Mucosa of descending colon (tissue), 3 donors: Measurements from ENCODE around the gene LATS2. TPM values are rescaled to one million over a fixed set of nuclear protein-coding genes. Genes with fewer than 3 reads are reported as not detected.
"Not testable (repeated sequence)": the region's sequence is repeated elsewhere in the genome, so short reads cannot be mapped to it uniquely, and the experiment has no call there.

Source experiments
- ATAC-seq: fragments of 200-7000 bp; cut with Tn5 transposase; one replicate; pipeline ENCODE4 v1.9.1; 2020; ENCODE audit warnings: mild to moderate bottlenecking, moderate library complexity
- DNase-seq, 3 donors: peaks; one replicate each; pipeline ENCODE4 v3.0.0-alpha.2; 2020
- H3K36me3 ChIP-seq: fragments of 200-600 bp; one replicate; pipeline ENCODE4 v1.8.0; 2021; ENCODE audit warnings: low read depth, mild to moderate bottlenecking
- H3K4me1 ChIP-seq: fragments of 200-600 bp; one replicate; pipeline ENCODE4 v1.8.0; 2021; ENCODE audit warnings: low read depth, mild to moderate bottlenecking
- H3K4me3 ChIP-seq: fragments of 200-600 bp; one replicate; pipeline ENCODE4 v1.8.0; 2021; ENCODE audit warnings: mild to moderate bottlenecking
- H3K9me3 ChIP-seq: fragments of 200-600 bp; one replicate; pipeline ENCODE4 v1.8.0; 2021; ENCODE audit warnings: mild to moderate bottlenecking
- intact Hi-C, 2 donors: fragments of 100-400 bp; cut with DNase I in 1 of 2; cut with micrococcal nuclease in 1 of 2; formaldehyde crosslinking; loops; one replicate each; pipeline versions ENCODE4 v1.11.0 to v1.11.1; 2022; cut with DNase I, micrococcal nuclease
- total RNA-seq, 3 donors: library from RNA; stranded (reverse); fragmentation: NEBNext Ultra II Directional in 2 of 3; extraction: Animal tissue kit (Norgen Biotek cat#: 25700) in 2 of 3; gene quantifications; one replicate each; pipeline versions ENCODE4 v1.2.1 to v1.2.4, GENCODE V29; 2021 to 2023
- TF ChIP-seq, protein P1 (sequence below): fragments of 200-600 bp; IDR thresholded peaks from one replicate; pipeline ENCODE4 v1.8.0; 2022; ENCODE audit warnings: antibody characterized with exemption, mild to moderate bottlenecking
- donor health status: DM: no; HTN: no; CAD: no; lungs with moderate emphysema.
- donor health status: DM: no; HTN: no; CAD: no.
- donor health status: DM: no; HTN: yes; CAD: no.

Gene LATS2
- total RNA-seq, 3 donors from 2014 or later, result 9.1 to 25.9 (median 10.3) TPM

DNA sequence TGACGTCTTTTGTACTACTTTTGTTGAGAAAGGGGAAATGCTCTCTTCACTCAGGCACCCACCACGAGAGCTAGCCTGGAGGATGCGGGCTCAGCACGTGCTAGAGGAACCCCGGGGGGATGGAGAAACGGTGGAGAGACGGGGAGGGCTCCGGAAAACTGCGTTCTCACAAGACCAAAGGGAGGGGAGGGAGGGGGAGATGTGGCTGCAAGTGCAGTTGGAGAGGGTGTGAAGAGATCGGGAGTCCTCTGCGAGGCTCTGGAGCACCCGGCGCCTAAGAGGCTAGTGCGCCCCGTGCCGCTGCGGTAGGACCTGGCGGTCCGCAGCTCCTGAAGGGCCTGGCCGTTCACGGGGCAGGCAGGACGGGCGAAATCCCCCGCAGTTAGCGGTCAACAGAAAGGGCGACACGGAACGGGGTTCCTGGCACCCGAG lies 115.4 kb downstream of the LATS2 start:
- ATAC-seq (no peak), DNase-seq (peak in 1 of 3 donors; percentile 21)
- H3K4me1 ChIP-seq, result peaks cover 9% of the 10 kb centered on the region
- TF ChIP-seq, protein P1, sequence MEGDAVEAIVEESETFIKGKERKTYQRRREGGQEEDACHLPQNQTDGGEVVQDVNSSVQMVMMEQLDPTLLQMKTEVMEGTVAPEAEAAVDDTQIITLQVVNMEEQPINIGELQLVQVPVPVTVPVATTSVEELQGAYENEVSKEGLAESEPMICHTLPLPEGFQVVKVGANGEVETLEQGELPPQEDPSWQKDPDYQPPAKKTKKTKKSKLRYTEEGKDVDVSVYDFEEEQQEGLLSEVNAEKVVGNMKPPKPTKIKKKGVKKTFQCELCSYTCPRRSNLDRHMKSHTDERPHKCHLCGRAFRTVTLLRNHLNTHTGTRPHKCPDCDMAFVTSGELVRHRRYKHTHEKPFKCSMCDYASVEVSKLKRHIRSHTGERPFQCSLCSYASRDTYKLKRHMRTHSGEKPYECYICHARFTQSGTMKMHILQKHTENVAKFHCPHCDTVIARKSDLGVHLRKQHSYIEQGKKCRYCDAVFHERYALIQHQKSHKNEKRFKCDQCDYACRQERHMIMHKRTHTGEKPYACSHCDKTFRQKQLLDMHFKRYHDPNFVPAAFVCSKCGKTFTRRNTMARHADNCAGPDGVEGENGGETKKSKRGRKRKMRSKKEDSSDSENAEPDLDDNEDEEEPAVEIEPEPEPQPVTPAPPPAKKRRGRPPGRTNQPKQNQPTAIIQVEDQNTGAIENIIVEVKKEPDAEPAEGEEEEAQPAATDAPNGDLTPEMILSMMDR, result no peak
- H3K4me3 ChIP-seq, result no peak overlapping the region
- intact Hi-C loops, result no loop called here
- no peaks in the 10 kb centered on the region for H3K9me3 ChIP-seq
- H3K36me3 ChIP-seq, result no peaks in the 10 kb centered on the region

DNA sequence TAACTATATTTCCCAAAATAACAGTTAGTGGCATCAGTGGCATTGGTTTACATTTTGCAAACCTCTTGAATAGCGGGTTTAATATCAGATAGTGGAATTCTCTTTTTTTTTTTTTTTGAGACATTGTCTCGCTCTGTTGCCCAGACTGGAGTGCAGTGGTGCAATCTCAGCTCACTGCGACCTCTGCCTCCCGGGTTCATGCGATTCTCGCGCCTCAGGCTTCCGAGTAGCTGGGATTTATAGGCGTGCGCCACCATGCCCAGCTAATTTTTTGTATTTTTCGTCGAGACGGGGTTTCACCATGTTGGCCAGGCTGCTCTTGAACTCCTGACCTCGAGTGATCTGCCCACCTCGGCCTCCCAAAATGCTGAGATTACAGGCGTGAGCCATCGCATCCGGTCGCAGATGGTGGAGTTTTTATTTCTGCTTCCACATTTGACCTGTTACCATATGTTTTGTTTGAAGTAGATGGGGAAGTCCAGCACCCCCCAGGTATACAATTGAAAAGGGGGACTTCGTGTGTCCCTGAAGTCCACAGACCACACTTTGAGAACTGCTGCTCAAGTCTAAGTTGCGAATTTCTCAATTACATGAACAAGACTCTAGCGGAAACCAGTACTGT lies 118.3 kb downstream of the LATS2 start:
- H3K36me3 ChIP-seq, result no peaks in the 10 kb centered on the region
- H3K4me3 ChIP-seq, result no peak overlapping the region
- ATAC-seq, result peak; percentile 52
- DNase-seq, result peak in 1 of 3 donors; percentile 35
- H3K4me1 ChIP-seq, result peaks cover 9% of the 10 kb centered on the region
- intact Hi-C loops, result no loop called here
- no peaks in the 10 kb centered on the region for H3K9me3 ChIP-seq
- TF ChIP-seq, protein P1, result no peak

DNA sequence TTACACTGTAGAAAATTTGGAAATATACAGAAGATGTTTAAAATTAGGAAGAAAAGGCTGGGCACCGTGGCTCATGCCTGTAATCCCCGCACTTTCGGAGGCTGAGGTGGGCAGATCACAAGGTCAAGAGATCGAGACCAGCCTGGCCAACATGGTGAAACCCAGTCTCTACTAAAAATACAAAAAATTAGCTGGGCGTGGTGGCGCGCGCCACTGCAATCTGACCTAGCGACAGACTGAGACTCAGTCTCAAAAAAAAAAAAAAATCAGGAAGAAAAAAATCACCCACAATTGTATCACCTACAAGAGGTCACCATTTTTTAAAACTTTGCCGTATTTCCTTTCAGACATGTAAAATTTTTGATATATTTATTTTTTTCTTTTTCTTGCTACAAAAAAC lies 120.9 kb downstream of the LATS2 start:
- DNase-seq, H3K36me3 ChIP-seq, H3K4me3 ChIP-seq, intact Hi-C loops, ATAC-seq, H3K4me1 ChIP-seq, H3K9me3 ChIP-seq: not testable (repeated sequence)

DNA sequence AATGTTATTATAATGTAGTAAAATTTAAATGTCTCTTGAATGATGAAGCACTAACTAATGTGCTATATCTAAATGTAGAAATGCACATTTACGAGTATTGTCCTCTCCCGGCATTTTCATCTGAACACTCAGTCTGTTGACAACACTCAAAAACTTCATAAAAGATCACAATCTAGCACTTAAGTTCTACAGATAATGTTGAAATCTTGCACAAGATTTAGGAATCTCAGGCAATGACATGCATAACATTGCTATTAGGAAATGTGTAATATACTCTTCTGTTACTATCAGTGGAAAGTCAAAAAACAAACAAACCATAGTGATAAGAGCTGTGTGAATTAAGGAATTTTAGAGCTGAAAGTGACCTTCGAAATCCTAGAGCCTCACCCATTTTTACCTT lies 121.3 kb downstream of the LATS2 start:
- TF ChIP-seq, protein P1, result no peak
- no peaks in the 10 kb centered on the region for H3K36me3 ChIP-seq
- no peak overlapping the region for H3K4me3 ChIP-seq
- no peaks in the 10 kb centered on the region for H3K9me3 ChIP-seq
- intact Hi-C loops, result no loop called here
- peaks cover 9% of the 10 kb centered on the region for H3K4me1 ChIP-seq
- no peak for ATAC-seq
- no peak for DNase-seq

DNA sequence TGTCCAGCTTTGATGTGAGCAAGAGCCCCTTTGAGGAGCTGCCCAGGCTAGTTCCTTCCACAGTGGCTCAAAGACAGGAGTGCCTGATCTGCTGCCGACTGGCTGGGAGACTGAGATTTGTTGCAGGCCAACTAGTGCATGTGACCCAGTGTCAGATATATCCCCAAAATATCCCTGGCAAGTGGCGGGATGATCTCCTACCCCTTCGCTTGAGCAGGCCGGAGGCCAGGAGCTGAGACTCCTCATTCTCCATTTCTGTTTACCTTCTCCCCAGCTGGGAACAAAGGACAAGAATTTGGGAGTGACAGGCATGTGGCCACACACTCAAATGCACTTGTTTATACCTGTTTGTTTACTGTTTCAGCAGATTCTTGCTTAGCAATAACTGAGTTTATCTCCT lies 121.7 kb downstream of the LATS2 start:
- TF ChIP-seq, protein P1, result no peak
- intact Hi-C loops, result no loop called here
- Histone ChIP-seq H3K4me1 (peaks cover 9% of the 10 kb centered on the region), H3K4me3 (no peak overlapping the region), H3K9me3 (no peaks in the 10 kb centered on the region), H3K36me3 (no peaks in the 10 kb centered on the region)
- no peak for ATAC-seq
- DNase-seq, result no peak

DNA sequence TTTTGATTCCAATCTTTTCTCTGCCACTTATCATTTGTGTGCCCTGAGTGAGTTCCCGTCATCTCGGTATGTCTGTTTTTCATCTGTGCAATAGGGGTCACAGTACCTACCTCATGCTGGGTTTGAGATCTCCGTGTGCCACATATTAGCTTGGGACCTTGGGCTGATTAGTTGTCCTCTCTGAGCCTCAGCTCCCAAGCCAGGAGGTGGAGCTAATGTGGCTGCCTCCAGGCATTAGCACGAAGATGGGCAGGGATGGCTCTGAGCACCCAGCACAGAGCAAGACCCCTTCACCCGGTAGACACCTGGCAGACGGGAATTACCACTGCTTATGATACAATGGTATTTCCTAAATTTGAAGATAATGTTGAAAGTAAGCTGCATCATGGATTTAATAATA lies 123.1 kb downstream of the LATS2 start:
- Histone ChIP-seq H3K4me3 (no peak overlapping the region), H3K36me3 (no peaks in the 10 kb centered on the region), H3K9me3 (no peaks in the 10 kb centered on the region), H3K4me1 (peaks cover 4% of the 10 kb centered on the region)
- intact Hi-C loops, result no loop called here
- DNase-seq, result no peak
- ATAC-seq, result no peak
- TF ChIP-seq, protein P1, result no peak
